K562 (cell line): ENCODE results near the gene UBE2V1. TPM values are rescaled to one million over a fixed set of nuclear protein-coding genes. Genes with fewer than 3 reads are reported as not detected.

Source experiments
- ATF1 ChIP-seq, 2 experiments: fragments of 450-650 bp in 1 of 2; IDR thresholded peaks; 2 replicates each; pipeline ENCODE4 v1.6.1; 2016; ENCODE audit warnings: missing compliant biosample characterization in 1 of 2, missing genetic modification characterization in 1 of 2
- CAMTA2 ChIP-seq: fragments of 250-450 bp; sonication (Bioruptor Pico); conservative IDR thresholded peaks from 2 replicates; pipeline ENCODE4 v1.5.1; 2022
- CCNT2 ChIP-seq: IDR thresholded peaks from 2 replicates; pipeline ENCODE4 v1.6.1; 2011; ENCODE audit warnings: borderline replicate concordance, low read depth, mild to moderate bottlenecking, moderate library complexity, mixed read lengths, low read length; ENCODE audit not compliant: insufficient read length; ENCODE audit errors: extremely low read depth
- CREB3L1 ChIP-seq: fragments of 450-650 bp; IDR thresholded peaks from 2 replicates; pipeline ENCODE4 v1.6.1; 2014; ENCODE audit warnings: low read depth, mild to moderate bottlenecking, moderate library complexity, borderline replicate concordance
- EP400 ChIP-seq: fragments of 450-650 bp; IDR thresholded peaks from 2 replicates; pipeline ENCODE4 v1.6.1; 2017; ENCODE audit warnings: antibody characterized with exemption, mild to moderate bottlenecking, moderate library complexity
- LCOR ChIP-seq: sonication (generic); formaldehyde crosslinking; IDR thresholded peaks from 2 replicates; pipeline ENCODE4 v1.8.0; 2022; ENCODE audit warnings: mild to moderate bottlenecking, missing genetic modification reagents
- MAZ ChIP-seq, 2 experiments: fragments of 450-650 bp in 1 of 2; sonication (generic) in 1 of 2; formaldehyde crosslinking; IDR thresholded peaks in 1 of 2; conservative IDR thresholded peaks in 1 of 2; 2 replicates each; pipeline versions ENCODE4 v1.4.0 to v1.5.0; 2020; ENCODE audit warnings: mild to moderate bottlenecking in 1 of 2, missing genetic modification reagents in 1 of 2
- NBN ChIP-seq: fragments of 450-650 bp; IDR thresholded peaks from 2 replicates; pipeline ENCODE4 v1.6.1; 2016; ENCODE audit warnings: low read depth, mild to moderate bottlenecking
- PHB ChIP-seq: fragments of 250-450 bp; sonication (Bioruptor Pico); IDR thresholded peaks from 2 replicates; pipeline ENCODE4 v1.5.0; 2021
- PML ChIP-seq: IDR thresholded peaks from 2 replicates; pipeline ENCODE4 v1.6.1; 2012; ENCODE audit warnings: low read length, inconsistent platforms
- POU5F1 ChIP-seq: fragments of 150-350 bp; IDR thresholded peaks from 2 replicates; pipeline ENCODE4 v1.6.1; 2014; ENCODE audit warnings: borderline replicate concordance, low read length, low read depth, mild to moderate bottlenecking; ENCODE audit not compliant: partially characterized antibody
- ZBTB2 ChIP-seq: fragments of 450-650 bp; IDR thresholded peaks from 2 replicates; pipeline ENCODE4 v1.6.1; 2016; ENCODE audit warnings: antibody characterized with exemption
- ZKSCAN1 ChIP-seq: fragments of 150-350 bp; IDR thresholded peaks from 2 replicates; pipeline ENCODE4 v1.6.1; 2016; ENCODE audit warnings: low read depth, low read length
- ZNF140 ChIP-seq: fragments of 250-450 bp; sonication (Bioruptor Pico); IDR thresholded peaks from 2 replicates; pipeline ENCODE4 v1.8.0; 2021; ENCODE audit warnings: moderate library complexity, mild to moderate bottlenecking, inconsistent platforms
- polyA plus RNA-seq, 8 experiments: library from polyadenylated mRNA; depleted of rRNA in 4 of 8; stranded (reverse) in 5 of 8; unstranded in 3 of 8; fragments of >200 nt; fragmentation: Nextera tagmentation in 2 of 8; fragmentation: Illumina TruSeq in 1 of 8; extraction: Ambion mirVana in 2 of 8; extraction: Trizol in 1 of 8; gene quantifications; 2 replicates each; pipeline versions ENCODE4 v1.2.1 to v1.2.3, GENCODE V29; 2011 to 2014; ENCODE audit warnings: inconsistent platforms in 1 of 8, missing spikeins in 1 of 8
- total RNA-seq, 7 experiments: library from RNA; depleted of rRNA in 6 of 7; stranded (reverse); fragments of >200 nt in 6 of 7; fragmentation: Illumina TruSeq in 2 of 7; extraction: Trizol in 2 of 7; gene quantifications; 2 replicates each; pipeline versions ENCODE4 v1.2.1 to v1.2.3, GENCODE V29; 2011 to 2021; ENCODE audit warnings: low replicate concordance in 1 of 7
- TF ChIP-seq, protein P1 (sequence below): sonication (generic); formaldehyde crosslinking; IDR thresholded peaks from 2 replicates; pipeline ENCODE4 v1.8.1; 2023; ENCODE audit warnings: mild to moderate bottlenecking, missing genetic modification reagents
- TF ChIP-seq, protein P2 (sequence below): sonication (generic); formaldehyde crosslinking; IDR thresholded peaks from 2 replicates; pipeline ENCODE4 v1.8.1; 2022; ENCODE audit warnings: missing genetic modification reagents
- TF ChIP-seq, protein P3 (sequence below), 3 experiments: fragments of 200-800 bp in 1 of 3; sonication (Bioruptor generic) in 1 of 3; sonication (generic) in 1 of 3; formaldehyde crosslinking in 1 of 3; IDR thresholded peaks; 2 replicates each; pipeline versions ENCODE4 v1.6.1 to v1.8.0; 2016 to 2022; ENCODE audit warnings: mild to moderate bottlenecking in 2 of 3, missing compliant biosample characterization in 2 of 3, missing genetic modification characterization in 2 of 3, missing genetic modification reagents in 1 of 3

UBE2V1 gene
- total and polyA plus RNA-seq, 9 of the 15 experiments (the other 6 are each of a cell fraction or from before 2014, with no cell fraction given), result 93.0 to 357 (median 119) TPM

- TF ChIP-seq CREB3L1 (no peak), PML (0 out of 2 replicates have a peak, but pooled peaks have one; percentile 15), ZBTB2 (peak; percentile 92), NBN (0 out of 2 replicates have a peak, but pooled peaks have one; percentile 36), ATF1 (CRISPR knock-in tag; IDR thresholded peaks at IDR 0.05) (no peak), ATF1 (tag; IDR thresholded peaks at IDR 0.05) (peak; percentile 77), ZNF140 (no peak), MAZ (CRISPR knock-in tag; conservative IDR thresholded peaks at IDR 0.05 in 1 of 2, IDR thresholded peaks at IDR 0.05 in 1 of 2) (peak; percentile 55 to 91; a peak in 3 of 4 replicates), EP400 (peak; percentile 33; the same call in 1 of the 2 replicates), ZKSCAN1 (no peak), CCNT2 (peak; percentile 35), POU5F1 (no peak), PHB (no peak), LCOR (CRISPR knock-in tag) (no peak), CAMTA2 (CRISPR knock-in tag) (0 out of 2 replicates have a peak, but pooled peaks have one; percentile 84)
- TF ChIP-seq, protein P1, sequence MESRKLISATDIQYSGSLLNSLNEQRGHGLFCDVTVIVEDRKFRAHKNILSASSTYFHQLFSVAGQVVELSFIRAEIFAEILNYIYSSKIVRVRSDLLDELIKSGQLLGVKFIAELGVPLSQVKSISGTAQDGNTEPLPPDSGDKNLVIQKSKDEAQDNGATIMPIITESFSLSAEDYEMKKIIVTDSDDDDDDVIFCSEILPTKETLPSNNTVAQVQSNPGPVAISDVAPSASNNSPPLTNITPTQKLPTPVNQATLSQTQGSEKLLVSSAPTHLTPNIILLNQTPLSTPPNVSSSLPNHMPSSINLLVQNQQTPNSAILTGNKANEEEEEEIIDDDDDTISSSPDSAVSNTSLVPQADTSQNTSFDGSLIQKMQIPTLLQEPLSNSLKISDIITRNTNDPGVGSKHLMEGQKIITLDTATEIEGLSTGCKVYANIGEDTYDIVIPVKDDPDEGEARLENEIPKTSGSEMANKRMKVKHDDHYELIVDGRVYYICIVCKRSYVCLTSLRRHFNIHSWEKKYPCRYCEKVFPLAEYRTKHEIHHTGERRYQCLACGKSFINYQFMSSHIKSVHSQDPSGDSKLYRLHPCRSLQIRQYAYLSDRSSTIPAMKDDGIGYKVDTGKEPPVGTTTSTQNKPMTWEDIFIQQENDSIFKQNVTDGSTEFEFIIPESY, result no peak
- TF ChIP-seq, protein P2, sequence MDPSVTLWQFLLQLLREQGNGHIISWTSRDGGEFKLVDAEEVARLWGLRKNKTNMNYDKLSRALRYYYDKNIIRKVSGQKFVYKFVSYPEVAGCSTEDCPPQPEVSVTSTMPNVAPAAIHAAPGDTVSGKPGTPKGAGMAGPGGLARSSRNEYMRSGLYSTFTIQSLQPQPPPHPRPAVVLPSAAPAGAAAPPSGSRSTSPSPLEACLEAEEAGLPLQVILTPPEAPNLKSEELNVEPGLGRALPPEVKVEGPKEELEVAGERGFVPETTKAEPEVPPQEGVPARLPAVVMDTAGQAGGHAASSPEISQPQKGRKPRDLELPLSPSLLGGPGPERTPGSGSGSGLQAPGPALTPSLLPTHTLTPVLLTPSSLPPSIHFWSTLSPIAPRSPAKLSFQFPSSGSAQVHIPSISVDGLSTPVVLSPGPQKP (CRISPR knock-in tag), result no peak; the same call in 1 of the 2 replicates
- TF ChIP-seq, protein P3, sequence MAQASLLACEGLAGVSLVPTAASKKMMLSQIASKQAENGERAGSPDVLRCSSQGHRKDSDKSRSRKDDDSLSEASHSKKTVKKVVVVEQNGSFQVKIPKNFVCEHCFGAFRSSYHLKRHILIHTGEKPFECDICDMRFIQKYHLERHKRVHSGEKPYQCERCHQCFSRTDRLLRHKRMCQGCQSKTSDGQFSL (CRISPR knock-in tag; IDR thresholded peaks at IDR 0.05), result peak; percentile 89
- TF ChIP-seq, protein P3 (tag; IDR thresholded peaks at IDR 0.05), result peak in 1 of 2 experiments; percentile 72; a peak in 2 of 4 replicates
Measured at GRCh38 chr20:50112512-50113419, at the start of gene UBE2V1 (continued).
